Naive thymus-derived CD8-positive, alpha-beta T cell (primary cell): ENCODE measurements around the gene AURKAIP1. TPM values are rescaled to one million over a fixed set of nuclear protein-coding genes. Genes with fewer than 3 reads are reported as not detected.

Experiments
- ATAC-seq, 2 donors: fragments of 150-1000 bp; cut with Tn5 transposase in 1 of 2; sonication (Bioruptor Pico), chemical (Tn5 transposase) in 1 of 2; 1 replicate in 1 of 2; 2 replicates in 1 of 2; pipeline ENCODE4 v1.10.0; 2021; ENCODE audit warnings: mild to moderate bottlenecking in 2 of 2, moderate library complexity in 2 of 2
- POLR2A ChIA-PET: fragments of 350-600 bp; sonication (Branson Sonifier 250); formaldehyde crosslinking; loops from one replicate; lab custom pipeline; 2021; ENCODE audit warnings: antibody characterized with exemption; lab: Charles Lee
- DNase-seq, 10 donors: peaks; one replicate each; pipeline versions ENCODE4 v3.0.0 to v3.0.0-alpha.2; 2020 to 2022
- H3K27ac Mint-ChIP-seq, 10 donors: one replicate each; pipeline ENCODE4 v1.8.0; 2020 to 2022; ENCODE audit warnings: mild to moderate bottlenecking in 10 of 10, mixed read lengths in 10 of 10, moderate library complexity in 4 of 10, inconsistent platforms in 1 of 10
- H3K27me3 Mint-ChIP-seq, 5 donors: one replicate each; pipeline ENCODE4 v1.8.0; 2021 to 2022; ENCODE audit warnings: mixed read lengths in 5 of 5
- H3K36me3 Mint-ChIP-seq, 3 donors: one replicate each; pipeline ENCODE4 v1.8.0; 2020 to 2022; ENCODE audit warnings: mixed read lengths in 3 of 3, mild to moderate bottlenecking in 2 of 3, inconsistent platforms in 1 of 3
- H3K4me1 Mint-ChIP-seq, 4 donors: one replicate each; pipeline ENCODE4 v1.8.0; 2021 to 2022; ENCODE audit warnings: mixed read lengths in 4 of 4
- H3K4me3 Mint-ChIP-seq, 10 donors: one replicate each; pipeline ENCODE4 v1.8.0; 2020 to 2022; ENCODE audit warnings: mild to moderate bottlenecking in 10 of 10, mixed read lengths in 10 of 10, moderate library complexity in 6 of 10, inconsistent platforms in 1 of 10
- H3K9me3 Mint-ChIP-seq, 9 donors: one replicate each; pipeline ENCODE4 v1.8.0; 2020 to 2022; ENCODE audit warnings: mixed read lengths in 9 of 9, mild to moderate bottlenecking in 3 of 9, inconsistent platforms in 1 of 9, moderate library complexity in 1 of 9
- polyA plus RNA-seq, 3 donors: library from polyadenylated mRNA; unstranded; fragments of 300-500 nt; fragmentation: Illumina TruSeq; gene quantifications; one replicate each; pipeline ENCODE4 v1.2.3, GENCODE V29; 2021
- total RNA-seq, 8 experiments: library from RNA in 2 of 8; stranded (reverse) in 2 of 8; gene quantifications; one replicate each; pipeline ENCODE4 v1.2.3 and lab custom pipeline; 2021 to 2026

The AURKAIP1 gene
- total and polyA plus RNA-seq, 5 experiments from 2014 or later = 68.0 to 169 (median 146) TPM

DNA sequence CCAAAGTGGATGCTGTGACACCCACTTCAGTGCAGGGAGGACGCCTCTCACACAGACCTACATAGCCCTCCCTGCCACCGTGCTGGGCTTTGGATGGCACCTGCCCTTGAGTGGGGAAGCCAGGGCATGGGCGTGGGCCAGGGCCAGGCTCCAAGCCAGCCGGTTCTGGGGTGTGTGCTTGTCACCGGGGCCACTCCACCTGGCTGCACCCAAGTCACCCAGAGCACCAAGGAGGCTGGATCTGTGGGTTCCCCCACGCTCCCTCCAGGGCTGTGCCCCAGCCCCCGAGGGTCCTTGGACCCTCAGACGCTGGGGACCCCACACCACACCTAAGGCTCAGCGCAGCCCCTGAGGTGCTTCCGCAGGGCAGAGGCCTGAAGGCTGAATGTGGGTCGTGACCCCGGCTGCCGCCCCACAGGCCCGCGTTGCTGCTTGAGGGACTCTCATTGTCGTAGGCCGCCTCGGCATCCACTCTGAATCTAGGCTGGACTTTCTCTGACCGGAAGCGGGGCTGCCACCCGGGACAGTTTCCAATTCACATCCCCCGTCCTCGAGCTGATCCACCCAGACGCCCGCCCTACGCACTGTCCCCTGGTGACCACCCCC, 18.1 kb downstream of the AURKAIP1 start:
- peaks cover 24 to 55% (median 44%) of the 10 kb centered on the region in 4 donors for H3K4me1 Mint-ChIP-seq
- no peak for ATAC-seq

DNA sequence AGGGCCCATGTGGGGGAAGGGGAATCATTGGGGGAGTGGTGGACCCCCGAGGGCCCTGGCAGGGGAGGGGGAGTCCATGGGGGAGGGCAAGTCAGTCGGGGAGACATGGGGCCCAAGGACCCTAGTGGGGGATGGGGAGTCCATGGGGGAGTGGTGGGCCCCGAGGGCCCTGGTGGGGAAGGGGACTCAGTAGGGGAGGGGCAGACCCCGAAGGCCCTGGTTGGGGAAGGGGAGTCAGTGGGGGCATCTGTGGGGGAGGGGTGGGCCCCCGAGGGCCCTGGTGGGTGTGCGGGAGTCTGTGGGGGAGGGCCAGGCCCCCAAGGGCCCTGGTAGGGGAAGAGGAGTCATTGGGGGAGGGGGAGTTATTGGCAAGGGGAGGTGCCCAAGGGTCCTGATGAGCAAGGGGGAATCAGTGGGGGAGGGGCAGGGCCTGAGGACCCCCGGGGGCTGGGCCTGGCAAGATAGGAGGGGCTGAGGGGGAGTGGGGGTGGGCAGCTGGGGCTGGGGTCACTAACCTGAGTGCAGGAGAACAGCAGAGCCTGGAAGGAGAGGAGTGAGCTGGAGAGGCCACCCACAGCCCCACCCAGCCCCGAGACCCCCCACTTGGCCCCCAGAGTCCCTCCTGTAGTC, 18.7 kb downstream of the AURKAIP1 start:
- H3K4me1 Mint-ChIP-seq = peaks cover 24 to 54% (median 44%) of the 10 kb centered on the region in 4 donors
- H3K4me3 Mint-ChIP-seq = peak overlapping the region in 2 of 10 donors; percentile 26 to 80

More for the DNA sequence above, 18.1 kb downstream of the AURKAIP1 start:
- peak overlapping the region in 5 of 10 donors; percentile 26 to 80 (median 37) for H3K4me3 Mint-ChIP-seq
- no peaks in the 10 kb centered on the region for H3K9me3 Mint-ChIP-seq
- peak overlapping the region in 7 of 10 donors; percentile 6 to 88 (median 38) for H3K27ac Mint-ChIP-seq
- POLR2A ChIA-PET = interaction anchor here (3.3 to 7.4 kb wide), 2 partner anchors 9 to 15 kb away, joined by 12 to 105 read pairs; partner anchors contain the start of gene AURKAIP1
- no peaks in the 10 kb centered on the region for H3K36me3 Mint-ChIP-seq
- H3K27me3 Mint-ChIP-seq = peaks cover 0 to 14% (median 0%) of the 10 kb centered on the region in 5 donors
- no peak for DNase-seq

DNA sequence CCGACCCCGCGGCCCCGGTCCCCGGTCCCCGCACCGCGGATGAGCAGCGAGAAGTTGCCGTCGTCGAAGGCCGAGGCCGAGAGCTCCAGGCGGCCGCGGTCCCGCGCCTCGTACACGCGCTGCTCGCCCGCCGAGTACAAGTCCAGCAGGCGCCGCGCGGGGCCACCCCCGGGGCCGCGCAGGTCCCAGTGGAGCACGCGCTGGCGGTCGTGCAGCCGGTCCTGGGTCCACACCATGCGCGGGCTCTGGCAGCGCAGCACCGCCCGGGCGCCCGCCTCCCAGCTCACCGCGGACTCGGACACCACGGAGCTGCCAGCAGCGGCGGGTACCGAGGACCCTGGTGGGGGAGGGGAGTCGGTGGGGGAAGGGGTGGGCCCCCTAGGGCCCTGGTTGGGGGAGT, 19.6 kb downstream of the AURKAIP1 start:
- H3K9me3 Mint-ChIP-seq = no peaks in the 10 kb centered on the region
- H3K27me3 Mint-ChIP-seq = peaks cover 0 to 13% (median 0%) of the 10 kb centered on the region in 5 donors
- ATAC-seq (no peak), DNase-seq (peak in 2 of 10 donors; percentile 16 to 18)
- H3K27ac Mint-ChIP-seq = no peak overlapping the region
- peaks cover 19 to 46% (median 39%) of the 10 kb centered on the region in 4 donors for H3K4me1 Mint-ChIP-seq
- H3K36me3 Mint-ChIP-seq = no peaks in the 10 kb centered on the region
- peak overlapping the region in 1 of 10 donors; percentile 57 for H3K4me3 Mint-ChIP-seq
- POLR2A ChIA-PET = interaction anchor here (2.0 to 7.4 kb wide), 2 partner anchors 17 to 50 kb away, joined by 8 to 105 read pairs; partner anchors contain the start of gene AURKAIP1

More for the DNA sequence above, 18.7 kb downstream of the AURKAIP1 start:
- Mint-ChIP-seq H3K27me3 (peaks cover 0 to 14% (median 0%) of the 10 kb centered on the region in 5 donors), H3K27ac (no peak overlapping the region), H3K36me3 (no peaks in the 10 kb centered on the region), H3K9me3 (no peaks in the 10 kb centered on the region)
- DNase-seq (no peak), ATAC-seq (no peak)
- POLR2A ChIA-PET = interaction anchor here (7.4 kb wide), 1 partner anchor 16 kb away, joined by 105 read pairs; the partner anchor contains the start of gene AURKAIP1

DNA sequence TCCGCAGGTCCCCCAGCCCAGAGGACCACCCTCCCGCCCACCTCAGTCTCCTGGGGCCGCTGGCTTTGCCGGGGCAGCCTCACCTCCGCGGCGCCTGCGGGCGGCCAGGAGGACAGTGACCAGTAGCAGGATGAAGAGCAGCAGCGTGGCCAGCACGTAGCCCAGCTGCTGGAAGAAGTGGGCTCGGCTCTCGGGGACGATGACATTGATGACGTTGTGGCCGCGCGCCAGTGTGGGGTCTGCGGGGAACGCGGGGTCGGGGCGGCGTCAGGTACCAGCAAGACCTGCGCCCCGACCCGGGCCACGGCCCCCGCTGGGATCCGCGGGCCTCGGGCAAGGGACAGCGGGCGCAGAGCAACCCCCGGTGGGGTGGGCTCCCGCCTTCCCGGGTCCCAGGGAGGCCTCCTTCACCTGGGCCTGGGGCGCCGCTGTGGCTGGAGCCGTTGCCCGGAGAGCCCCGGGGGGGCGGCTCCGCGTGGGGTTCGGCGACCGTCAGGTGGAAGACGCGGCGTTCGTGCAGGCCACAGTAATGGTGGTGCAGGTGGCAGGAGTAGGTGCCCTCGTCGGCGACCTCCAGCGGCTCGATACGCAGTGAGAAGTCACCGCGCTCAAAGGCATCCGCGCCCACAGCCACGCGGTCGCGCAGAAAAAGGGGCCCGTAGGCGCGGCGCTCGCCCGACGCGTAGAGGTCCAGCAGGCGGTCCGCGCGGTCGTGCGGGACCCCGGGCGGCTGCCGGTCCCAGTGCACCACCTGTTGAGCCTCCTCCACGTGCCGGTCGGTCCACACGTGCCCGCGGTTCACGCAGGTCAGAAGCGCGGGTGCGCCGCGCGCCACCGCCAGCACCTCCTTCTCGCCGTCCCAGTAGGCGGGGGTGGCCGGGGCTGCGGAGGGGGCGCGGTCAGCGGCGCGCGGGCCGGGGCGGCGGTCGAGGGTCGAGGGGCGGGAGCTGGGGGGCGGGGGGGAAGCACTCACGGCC, 20.4 kb downstream of the AURKAIP1 start:
- ATAC-seq = peak; percentile 36
- Mint-ChIP-seq H3K27ac (peak overlapping the region in 3 of 10 donors; percentile 37 to 75 (median 72)), H3K4me1 (peaks cover 19 to 44% (median 36%) of the 10 kb centered on the region in 4 donors), H3K27me3 (peaks cover 0 to 13% (median 0%) of the 10 kb centered on the region in 5 donors), H3K9me3 (no peaks in the 10 kb centered on the region), H3K36me3 (no peaks in the 10 kb centered on the region), H3K4me3 (peak overlapping the region; percentile 49 to 83 (median 67))
- POLR2A ChIA-PET = interaction anchor here (1.0 to 7.4 kb wide), 4 partner anchors 11 to 53 kb away, joined by 3 to 105 read pairs (median 6); partner anchors contain the start of gene AURKAIP1
- peak in 2 of 10 donors; percentile 47 for DNase-seq

DNA sequence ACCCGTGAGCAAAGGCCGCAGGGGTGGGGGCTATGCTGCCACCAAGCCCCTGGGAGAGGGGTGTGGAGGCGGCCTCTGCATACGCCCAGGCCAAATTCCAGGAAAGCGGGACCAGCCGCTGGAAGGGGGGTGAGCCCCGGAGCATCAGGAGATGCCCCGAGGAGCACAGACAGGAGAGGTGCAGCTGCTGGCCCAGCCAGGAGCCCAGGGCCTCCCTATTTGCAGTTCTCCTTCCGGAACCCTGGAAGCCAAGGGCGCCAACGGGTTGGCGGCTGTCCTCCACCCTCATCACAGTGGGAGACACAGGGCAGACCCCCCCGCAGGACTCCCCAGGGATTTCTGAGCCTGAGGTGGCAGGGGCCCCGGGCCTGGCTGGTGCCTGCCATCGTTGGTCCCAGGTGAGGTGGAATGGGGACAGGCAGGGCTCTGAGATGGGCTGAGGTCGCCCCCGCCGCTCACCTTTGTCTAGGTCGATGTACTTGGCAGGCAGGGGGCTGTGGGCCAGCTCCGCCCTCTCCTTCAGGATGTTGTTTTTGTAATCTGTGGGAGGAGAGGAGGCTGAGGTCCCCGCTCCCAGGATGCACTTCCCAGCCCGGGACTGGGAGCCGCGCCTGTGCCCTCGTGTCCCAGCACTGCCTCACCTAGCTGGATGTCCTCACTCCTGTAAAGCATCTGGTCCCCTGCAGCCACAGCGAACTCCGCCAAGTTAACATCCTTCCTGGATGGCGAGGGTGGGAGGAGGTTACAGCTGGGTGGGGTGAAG, 21.4 kb downstream of the AURKAIP1 start:
- peak overlapping the region in 4 of 10 donors; percentile 32 to 86 (median 66) for H3K27ac Mint-ChIP-seq
- peaks cover 0 to 13% (median 0%) of the 10 kb centered on the region in 5 donors for H3K27me3 Mint-ChIP-seq
- no peaks in the 10 kb centered on the region for H3K36me3 Mint-ChIP-seq
- H3K4me3 Mint-ChIP-seq = peak overlapping the region in 9 of 10 donors; percentile 29 to 83 (median 60)
- ATAC-seq = no peak
- DNase-seq = peak in 1 of 10 donors; percentile 27
- peaks cover 11 to 34% (median 28%) of the 10 kb centered on the region in 4 donors for H3K4me1 Mint-ChIP-seq
- H3K9me3 Mint-ChIP-seq = no peaks in the 10 kb centered on the region
- POLR2A ChIA-PET = interaction anchor here (1.0 to 7.4 kb wide), 4 partner anchors 12 to 54 kb away, joined by 3 to 105 read pairs (median 6); partner anchors contain the start of gene AURKAIP1

DNA sequence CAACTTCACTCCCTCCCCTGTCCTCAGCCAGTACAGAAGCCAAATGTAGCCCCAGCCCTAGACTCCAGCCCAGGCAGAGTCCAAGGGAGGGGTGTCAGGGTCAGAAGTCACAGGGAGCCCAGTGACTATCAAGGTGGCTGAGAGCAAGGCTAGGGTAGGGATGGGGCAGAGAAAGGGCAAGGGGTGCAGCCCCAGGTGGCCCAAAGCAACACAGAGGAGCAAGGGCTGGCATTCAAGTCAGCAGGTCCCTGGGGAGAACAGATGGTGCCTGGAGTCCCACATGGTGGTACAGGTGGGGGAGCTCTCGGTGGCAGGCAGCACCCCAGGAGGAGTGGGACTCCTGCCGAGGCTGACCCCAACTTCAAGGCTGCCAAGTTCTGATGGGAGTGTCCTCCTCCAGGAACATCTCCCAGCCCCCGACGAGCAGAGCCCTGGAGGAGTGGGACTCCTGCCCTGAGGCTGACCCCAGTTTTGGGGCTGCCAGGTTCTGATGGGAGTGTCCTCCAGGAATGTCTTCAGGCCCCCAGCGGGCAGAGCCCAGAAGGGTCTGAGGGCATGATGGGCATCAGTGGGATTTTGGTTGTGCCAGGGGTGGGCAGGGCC, 22.1 kb downstream of the AURKAIP1 start:
- ATAC-seq = no peak
- Mint-ChIP-seq H3K36me3 (no peaks in the 10 kb centered on the region), H3K27ac (peak overlapping the region in 9 of 10 donors; percentile 17 to 93 (median 66)), H3K9me3 (no peaks in the 10 kb centered on the region), H3K4me1 (peaks cover 11 to 31% (median 25%) of the 10 kb centered on the region in 4 donors), H3K4me3 (peak overlapping the region; percentile 25 to 85 (median 70)), H3K27me3 (peaks cover 0 to 13% (median 0%) of the 10 kb centered on the region in 5 donors)
- DNase-seq = no peak
- POLR2A ChIA-PET = interaction anchor here (0.6 to 7.4 kb wide), 3 partner anchors 19 to 339 kb away, joined by 3 to 105 read pairs (median 3); partner anchors contain the start of gene AURKAIP1

DNA sequence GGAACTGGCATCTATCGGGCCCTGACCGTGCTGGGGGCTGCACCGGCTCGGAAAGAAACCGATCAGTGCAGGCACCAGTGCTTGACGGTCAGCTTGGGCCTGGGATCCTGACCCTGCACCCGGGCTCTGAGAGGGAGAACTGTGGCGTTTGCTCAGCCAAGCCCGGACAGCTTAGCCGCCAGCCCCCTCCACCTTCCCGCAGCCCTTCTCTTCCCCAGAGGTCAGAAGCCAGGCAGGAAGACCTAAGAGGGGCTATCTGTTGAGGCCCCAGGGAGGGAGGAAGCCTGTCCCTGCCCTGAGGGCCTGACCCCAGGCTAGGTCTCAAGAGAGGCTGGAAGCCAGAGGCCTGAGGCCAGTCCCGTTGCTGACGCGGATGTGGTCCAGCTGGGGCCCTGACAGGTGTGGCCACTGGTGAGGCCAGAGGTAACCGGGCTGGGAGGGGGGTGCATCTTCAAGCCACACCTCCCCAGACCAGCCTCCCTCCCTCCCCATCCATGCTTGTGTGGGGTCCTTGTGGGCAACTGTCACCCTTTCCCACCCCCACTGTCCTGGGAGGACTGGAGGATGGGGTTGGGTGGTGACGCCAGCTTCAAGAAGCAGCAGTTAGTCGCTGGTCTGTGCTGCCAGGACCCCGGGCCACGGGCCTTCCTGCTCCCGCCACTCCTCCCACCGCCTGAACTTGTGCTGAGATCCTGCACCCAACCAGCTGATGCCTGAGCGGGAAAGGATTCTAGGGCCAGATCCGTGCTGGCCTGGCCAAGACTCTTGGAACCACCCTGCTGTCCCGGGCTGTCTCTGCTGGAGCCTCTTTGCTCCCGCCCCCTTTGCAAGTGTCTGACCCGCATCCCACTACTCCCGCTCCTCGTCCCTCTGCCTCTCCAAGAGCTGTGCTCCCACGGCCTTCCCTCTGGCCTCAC, 23.2 kb downstream of the AURKAIP1 start:
- POLR2A ChIA-PET = interaction anchor here (0.7 to 7.4 kb wide), 3 partner anchors 20 to 338 kb away, joined by 3 to 105 read pairs (median 3); partner anchors contain the start of genes AURKAIP1 and CCNL2
- ATAC-seq (no peak), DNase-seq (no peak)
- H3K9me3 Mint-ChIP-seq = no peaks in the 10 kb centered on the region
- peaks cover 0 to 10% (median 0%) of the 10 kb centered on the region in 5 donors for H3K27me3 Mint-ChIP-seq
- H3K36me3 Mint-ChIP-seq = no peaks in the 10 kb centered on the region
- H3K4me1 Mint-ChIP-seq = peaks cover 17 to 37% (median 32%) of the 10 kb centered on the region in 4 donors
- H3K27ac Mint-ChIP-seq = peak overlapping the region in 9 of 10 donors; percentile 35 to 93 (median 79)
- H3K4me3 Mint-ChIP-seq = peak overlapping the region; percentile 47 to 85 (median 70)

DNA sequence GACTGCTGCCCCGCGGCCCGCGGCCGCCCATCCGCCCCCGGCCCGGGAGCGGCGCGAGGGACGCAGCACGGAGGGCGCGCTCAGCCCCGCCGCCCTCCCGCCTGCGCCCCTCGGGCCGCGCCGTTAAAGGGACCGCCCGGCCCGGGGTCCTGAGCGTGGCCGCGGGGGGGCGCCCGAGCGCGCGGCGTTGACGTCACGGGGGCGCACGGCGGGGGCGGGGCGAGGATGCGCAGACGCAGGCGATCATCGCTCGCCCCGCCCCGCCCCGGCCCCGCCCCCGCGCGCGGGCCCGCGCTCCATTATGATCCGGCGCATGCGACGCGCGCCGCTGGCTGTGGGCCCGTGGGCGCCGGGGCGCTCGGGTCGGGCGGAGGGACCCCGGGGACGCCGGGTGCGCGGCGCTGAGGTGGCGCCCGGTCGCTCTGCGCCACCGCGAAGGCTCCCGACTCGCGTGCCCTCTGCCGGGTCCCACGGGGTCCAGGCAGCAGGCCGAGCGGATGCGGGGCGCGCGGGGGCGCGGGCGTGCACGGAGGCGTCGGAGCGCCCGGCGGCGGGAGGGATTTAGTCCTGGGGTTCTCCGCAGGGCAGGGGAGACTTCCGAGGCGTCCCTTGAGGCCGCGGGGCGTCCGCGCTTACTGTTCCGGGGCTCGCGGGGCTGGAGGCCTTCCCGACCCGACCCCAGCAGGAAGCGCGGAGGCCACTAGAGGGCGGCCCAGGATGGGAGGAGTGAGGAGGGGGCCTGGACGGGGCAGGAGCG, 25.6 kb downstream of the AURKAIP1 start, which contains the start of gene DVL1:
Gene DVL1, minus strand, starts transcription at position 163 of the 757 bp plus-strand sequence. CDS start 353 bp downstream, outside the sequence.
- peak within 1 kb of the TSS in 9 of 10 donors; percentile 9 to 90 (median 71) for H3K27ac Mint-ChIP-seq
- peaks cover 0 to 10% (median 0%) of the 10 kb centered on the region in 5 donors for H3K27me3 Mint-ChIP-seq
- POLR2A ChIA-PET = interaction anchor here (1.7 to 3.2 kb wide), 4 partner anchors 14 to 26 kb away, joined by 8 to 19 read pairs (median 12); partner anchors contain the start of genes AURKAIP1, CPTP and INTS11
- peaks cover 18 to 42% (median 35%) of the 10 kb centered on the region in 4 donors for H3K4me1 Mint-ChIP-seq
- ATAC-seq = peak; percentile 82
- H3K9me3 Mint-ChIP-seq = no peaks in the 10 kb centered on the region
- H3K36me3 Mint-ChIP-seq = no peaks in the 10 kb centered on the region
- peak; percentile 42 to 92 (median 76) for DNase-seq
- H3K4me3 Mint-ChIP-seq = peak within 1 kb of the TSS; percentile 55 to 88 (median 74)
